GM21423 (cell line): ENCODE data around the gene NAV1.
A peak's percentile ranks its signal among the peaks of the same experiment; 100 is the strongest.
"Not testable (repeated sequence)": the region's sequence is repeated elsewhere in the genome, so short reads cannot be mapped to it uniquely, and the experiment has no call there.

Experiments
- ATAC-seq: cut with Tn5 transposase; IDR thresholded peaks from one replicate; pipeline ENCODE4 v1.9.1; 2021; ENCODE audit warnings: mild to moderate bottlenecking, moderate library complexity; ENCODE audit not compliant: unreplicated experiment

NAV1 gene

DNA sequence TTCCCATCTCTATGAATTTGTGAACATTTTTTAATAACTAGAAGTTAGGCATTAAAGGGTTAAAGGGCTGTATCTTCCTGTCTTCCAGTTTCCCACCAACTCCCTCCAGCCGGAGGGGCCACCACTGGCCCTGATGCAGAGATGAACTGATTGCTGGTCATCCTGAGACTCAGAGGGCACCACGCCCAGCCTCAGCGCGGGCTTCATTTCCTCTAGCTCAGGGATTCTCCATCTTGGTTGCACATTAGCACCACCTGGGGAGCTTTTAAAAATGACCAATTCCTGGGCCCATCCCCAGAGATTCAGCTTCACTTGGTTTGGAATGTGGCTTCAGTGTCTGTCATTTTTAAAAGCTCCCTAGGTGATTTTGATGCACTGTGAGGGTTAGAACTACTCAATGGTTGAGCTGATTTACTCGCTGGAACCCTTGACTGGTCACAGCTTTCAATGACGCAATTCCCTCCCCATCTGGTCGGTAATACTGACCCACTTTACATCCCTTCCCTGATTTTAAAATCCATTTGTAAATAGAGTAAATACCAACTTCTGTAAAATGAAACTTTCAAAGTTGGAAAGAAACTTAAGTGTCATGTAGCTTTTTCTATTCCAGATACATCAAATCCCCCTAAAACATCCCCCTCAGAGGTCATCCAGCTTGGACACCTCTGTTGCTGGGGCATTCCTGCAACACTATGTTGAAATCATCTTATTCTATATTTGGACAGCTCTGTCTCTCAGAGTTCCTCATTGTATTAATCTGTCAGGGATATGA, 5.1 kb downstream of the NAV1 start:
- no peak for ATAC-seq

DNA sequence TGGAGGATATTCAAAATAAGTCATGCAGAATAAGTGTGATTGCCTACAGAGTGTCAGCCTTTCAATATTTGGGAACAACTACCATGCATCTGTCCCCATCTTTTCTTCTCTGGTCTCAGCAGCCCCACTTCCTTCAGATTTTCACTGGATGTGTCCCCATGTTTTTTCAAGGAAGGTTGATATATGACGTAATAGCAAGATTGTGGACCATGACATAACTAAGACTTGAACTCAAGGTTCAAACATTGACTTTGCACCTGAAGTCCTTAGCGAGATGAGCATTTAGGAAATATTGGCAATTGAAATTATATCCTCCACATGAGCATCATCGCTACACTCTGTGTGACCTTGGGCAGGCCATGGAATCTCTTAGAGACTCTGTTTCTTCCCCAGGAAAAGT, 5.8 kb downstream of the NAV1 start:
- ATAC-seq = no peak

DNA sequence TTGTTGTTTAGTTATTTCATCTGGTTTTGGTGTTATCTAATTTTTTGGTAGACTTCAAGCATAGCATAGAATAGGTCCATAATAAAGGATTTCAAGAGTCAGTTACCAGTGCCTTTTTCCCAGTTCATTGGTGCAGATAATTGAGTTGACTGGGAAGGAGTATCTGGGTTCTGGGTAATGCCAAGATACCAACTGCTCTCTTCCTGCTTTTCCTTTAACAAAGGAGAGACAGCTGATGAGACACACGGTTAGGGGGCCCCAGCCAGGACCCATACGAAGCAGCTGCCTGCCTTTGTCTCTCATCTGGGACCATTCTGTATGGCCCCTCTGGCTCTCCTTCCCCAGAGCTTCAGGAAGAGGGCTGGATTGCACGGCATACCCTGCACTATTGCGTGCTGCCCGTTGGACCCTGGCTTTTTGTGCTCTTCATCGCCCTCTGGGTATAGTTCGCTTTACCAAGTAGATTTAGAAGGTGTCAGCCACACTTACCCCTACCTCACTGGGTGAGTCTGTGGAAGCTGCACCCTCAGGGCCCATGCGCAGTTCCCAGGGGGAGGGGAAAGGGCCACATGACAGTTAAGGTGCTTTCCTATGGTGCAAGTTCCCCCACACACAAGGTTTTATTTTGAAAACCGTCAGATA, 7.0 kb downstream of the NAV1 start:
- ATAC-seq = no peak

DNA sequence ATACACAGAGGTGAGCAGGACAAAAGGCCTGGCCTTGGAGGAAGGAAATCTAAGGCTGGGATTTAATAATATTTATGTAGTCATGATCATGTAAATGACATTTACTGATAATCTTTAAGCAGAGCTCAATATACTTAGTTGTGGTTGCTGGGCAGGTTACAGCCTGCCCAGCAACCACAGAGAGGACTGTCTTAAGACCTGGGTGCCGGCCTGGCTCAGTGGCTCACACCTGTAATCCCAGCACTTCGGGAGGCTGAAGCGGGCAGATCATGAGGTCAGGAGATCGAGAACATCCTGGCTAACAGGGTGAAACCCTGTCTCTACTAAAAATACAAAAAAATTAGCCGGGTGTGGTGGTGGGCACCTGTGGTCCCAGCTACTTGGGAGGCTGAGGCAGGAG, 10.6 kb downstream of the NAV1 start:
- not testable (repeated sequence) for ATAC-seq

DNA sequence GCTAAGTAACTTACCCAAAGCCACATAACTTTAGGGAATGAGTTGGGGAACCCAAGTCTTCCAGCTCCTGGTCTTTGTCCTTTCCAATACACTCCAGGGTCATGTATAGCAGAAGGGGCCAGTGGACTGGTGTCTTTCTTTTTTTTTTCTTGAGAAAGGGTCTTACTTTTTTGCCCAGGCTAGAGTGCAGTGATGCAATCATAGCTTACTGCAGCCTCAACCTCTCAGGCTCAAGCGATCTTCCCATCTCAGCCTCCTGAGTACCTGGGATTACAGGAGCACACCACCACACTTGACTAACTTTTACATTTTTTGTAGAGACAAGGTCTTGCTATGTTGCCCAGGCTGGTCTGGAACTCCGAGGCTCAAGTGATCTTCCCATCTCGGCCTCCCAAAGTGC, 12.2 kb downstream of the NAV1 start:
- ATAC-seq = no peak

DNA sequence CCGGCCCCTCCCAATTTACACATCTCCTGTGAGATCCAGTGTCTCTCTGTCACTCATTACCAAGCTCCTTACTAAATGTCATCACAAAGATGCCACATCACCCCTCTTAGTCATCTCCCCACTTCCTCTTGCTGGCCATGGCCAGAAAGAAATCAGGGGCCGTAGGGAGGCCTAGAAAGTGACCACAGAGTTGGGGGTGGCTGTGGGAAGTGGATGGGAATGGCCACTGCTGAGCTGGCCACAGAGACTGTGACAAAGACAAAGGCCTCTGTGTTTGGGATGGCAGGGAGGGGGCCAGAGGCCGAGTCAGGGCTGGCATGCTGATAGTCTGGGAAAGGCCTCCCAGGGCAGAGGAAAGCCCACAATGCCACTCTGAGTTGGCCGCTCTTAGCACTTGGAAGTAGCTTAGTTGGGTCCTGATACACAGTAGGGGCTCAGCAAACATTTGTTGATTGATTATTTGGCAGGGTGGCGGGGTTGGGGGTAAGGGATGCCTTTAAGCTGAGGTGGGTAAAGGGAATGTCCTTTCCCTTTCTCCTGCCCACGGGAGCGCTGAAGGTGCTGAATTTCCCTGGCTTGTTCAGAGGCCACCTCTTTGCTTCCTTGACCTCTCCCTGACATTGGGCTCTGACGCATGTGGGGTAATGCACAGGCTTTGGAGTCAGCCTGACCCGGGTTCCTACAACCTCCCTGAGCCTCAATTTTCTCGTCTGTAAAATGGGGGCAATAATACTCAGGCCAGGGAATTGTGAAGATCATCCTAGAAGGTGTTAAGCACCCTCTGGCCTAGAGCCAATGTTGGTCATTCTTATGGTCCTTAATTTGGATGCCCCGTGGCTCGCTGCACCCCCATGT, 13.2 kb downstream of the NAV1 start:
- no peak for ATAC-seq

DNA sequence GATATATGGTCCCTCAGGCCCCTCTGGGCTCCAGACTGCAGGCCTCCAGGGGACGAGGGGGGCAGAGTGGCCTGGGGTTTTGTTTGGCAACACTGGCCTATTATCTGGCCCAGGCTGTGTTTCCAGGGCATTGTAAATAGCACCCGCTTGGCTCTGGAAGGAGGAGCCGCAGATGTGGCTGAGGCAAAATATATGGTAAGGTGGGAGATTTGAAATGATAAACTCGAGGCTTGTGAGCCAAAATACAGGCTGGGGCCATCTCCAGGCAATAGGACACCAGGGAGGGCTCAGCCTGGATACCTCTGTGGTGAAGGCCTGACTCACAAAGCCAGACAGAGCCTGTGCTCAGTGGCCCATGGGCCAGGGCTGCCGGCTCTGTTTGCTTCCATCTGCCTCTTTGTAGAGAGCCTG, 14.0 kb downstream of the NAV1 start:
- ATAC-seq = no peak

DNA sequence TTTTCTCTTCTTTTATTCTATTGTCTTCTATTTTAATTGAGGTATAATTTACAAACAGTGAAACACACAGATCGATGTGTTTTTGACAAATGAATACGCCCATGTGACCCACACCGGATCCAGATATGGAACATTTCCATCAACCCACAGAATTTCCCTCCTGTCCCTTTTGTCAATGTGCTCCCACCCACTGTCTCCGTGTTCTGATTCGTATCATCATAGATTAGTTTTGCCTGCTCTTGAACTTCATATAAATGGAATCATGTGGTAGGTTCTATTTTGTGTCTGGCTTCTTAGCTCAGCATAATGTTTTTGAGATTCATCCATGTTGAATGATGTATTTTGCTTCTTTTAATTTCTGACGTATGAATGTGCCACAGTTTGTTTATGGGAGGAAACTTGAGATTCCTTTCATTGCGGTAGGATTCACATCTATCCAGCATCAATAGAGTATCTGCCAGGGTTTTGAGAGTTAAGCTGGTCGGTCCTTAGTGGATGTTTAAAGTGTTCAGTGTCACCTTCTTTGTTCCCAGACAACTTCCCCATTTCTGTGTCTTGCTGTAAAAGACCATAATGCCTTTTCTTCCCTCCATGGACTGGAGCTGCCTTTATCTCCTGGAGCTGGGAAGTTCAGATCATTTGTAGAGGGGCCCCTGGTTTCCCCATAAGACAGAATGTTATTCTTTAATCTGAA, 14.7 kb downstream of the NAV1 start:
- no peak for ATAC-seq

DNA sequence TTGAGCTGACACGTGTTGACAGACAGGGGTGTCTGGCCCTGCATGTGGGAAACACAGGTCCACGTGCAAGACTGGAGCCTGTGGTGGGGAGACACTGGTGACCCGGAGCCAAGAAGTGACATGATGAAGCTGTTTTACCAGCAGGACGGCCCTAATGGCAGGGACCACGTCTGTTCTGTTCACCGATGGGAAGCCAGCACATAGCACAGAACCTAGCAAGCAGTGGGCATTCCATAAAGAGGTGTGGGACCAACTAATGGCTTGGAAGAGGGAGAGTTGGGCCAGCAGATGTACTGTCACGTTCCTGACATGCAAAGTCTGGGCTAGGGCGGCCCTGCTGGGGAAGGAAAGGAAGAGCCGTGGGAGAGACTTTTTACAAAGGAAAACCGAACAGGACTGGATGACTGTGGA, 15.3 kb downstream of the NAV1 start:
- no peak for ATAC-seq

DNA sequence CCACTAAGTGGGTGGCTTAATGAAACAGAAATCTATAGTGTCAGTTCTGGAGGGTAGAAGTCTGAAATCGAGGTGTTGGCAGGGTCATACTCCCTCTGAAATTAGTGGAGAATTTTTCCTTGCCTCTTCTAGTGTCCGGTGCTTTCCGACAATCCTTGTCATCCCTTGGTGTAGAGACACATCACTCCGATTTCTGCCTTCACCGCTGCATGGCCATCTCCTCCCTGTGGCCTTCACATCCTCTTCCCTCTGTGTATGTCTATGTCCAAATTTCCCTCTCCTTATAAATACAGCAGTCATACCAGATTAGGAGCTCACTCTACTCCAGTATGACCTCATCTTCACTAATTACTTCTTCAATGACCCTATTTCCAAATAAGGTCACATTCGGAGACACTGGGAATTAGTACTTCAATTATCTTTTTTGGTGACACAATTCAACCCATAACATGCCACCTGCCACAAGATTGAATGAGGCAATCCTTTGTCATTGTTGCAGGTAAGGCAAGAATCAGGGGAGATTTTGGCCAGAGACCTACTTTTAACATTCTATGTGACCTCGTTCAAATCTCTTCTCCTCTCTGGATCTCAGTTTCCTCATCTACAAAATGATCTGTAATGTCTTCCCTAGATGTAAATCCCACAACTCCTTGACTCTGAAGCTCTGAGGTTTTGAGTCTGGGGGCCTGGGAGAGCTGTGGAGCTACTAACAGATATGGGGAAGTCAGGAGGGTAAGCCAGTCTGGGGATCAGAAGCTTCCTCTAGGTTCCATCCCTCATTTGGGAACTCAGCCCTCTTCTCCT, 16.1 kb downstream of the NAV1 start:
- no peak for ATAC-seq

DNA sequence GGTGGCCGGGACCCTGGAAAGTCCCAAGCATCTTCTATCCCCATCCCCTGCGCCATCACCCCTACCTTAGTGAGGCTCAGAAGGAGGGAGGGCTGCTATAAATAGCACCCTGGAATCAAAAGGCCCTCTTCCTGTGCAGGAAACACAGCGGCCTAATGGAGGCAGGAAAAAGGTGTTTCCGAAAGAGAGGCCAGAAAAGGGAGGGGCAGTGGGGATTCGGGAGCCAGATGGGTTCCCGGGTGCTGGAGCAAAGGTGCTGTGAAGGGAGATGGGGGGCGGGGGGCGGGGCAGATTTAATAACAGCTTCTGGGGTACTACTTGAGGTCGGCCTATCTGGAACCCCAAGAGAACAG, 16.6 kb downstream of the NAV1 start:
- ATAC-seq = no peak

DNA sequence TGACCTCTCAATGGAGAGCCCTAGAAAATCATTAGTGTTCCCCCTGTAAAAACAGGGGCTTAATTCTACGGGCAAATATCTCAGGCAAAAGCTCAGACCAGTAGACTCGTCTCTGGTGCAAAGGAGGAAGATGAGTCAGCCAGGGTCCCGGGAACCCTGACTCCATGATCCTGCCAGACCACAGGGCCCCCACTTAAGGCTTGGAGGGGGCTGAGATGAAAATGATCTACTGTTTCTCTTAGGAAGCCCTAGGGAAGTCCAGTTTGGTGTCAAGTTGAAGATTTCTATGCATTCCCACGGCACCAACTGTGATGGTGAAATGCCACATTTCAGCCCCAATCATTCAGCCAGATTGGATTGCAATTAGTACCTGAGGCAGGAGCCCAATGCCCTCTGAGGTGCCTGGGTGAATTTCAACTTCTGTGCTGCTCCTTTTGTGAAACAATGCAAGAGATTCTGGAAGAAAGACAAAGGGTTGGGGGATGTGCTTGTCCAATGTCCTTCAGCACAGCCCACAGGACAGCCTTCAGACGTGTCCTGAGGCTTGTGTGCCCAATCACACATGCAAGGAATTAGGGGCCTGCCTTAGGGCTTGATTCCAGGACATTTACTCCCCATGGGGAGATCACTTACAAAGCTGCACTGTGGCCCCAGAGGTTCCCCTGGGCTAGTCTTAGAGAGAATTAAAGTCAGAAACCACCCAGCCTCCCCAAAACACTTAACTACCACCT, 18.1 kb downstream of the NAV1 start:
- no peak for ATAC-seq

DNA sequence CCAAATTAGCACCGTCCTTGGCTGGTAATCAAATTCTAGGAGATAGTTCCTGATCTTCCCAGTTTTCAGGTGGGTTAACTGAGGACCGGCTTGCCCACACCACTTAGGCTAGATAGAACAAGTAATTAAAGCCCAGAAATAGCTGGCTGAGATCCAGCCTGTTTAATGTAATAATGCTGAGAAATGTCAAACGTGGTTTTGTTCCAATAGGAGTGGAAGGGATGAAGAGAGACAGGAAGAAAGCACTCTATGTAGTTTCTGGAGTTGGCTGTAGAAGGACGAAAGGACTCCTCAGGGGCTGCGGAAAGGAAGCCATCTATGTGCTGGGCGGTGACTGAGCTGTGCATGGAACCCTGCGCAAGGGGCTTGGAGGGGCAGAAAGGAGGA, 18.6 kb downstream of the NAV1 start:
- no peak for ATAC-seq

DNA sequence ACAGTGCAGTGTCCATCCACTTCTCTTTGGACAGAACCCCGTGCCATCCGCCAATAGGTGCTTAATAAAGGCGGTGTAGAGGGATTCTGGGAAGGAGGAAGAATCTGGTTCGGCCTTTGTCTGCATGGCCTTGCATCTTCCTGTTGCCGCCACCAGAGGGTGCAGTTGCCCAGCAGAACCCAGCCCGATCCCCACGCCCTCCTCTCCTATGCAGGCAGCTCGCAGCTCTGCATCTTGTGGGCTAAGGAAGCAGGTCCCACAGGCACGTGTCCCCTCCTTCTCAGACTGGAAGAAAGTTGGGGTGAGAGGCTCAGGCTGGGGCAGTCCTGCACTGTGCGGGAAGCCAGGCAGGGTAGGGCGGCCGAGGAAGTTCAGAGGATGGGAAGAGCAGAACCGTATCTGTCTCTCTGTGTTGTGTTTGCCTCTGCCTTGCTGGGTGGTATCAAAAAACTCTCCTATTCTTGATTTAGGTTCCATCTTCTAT, 20.8 kb downstream of the NAV1 start:
- peak; percentile 55 for ATAC-seq

DNA sequence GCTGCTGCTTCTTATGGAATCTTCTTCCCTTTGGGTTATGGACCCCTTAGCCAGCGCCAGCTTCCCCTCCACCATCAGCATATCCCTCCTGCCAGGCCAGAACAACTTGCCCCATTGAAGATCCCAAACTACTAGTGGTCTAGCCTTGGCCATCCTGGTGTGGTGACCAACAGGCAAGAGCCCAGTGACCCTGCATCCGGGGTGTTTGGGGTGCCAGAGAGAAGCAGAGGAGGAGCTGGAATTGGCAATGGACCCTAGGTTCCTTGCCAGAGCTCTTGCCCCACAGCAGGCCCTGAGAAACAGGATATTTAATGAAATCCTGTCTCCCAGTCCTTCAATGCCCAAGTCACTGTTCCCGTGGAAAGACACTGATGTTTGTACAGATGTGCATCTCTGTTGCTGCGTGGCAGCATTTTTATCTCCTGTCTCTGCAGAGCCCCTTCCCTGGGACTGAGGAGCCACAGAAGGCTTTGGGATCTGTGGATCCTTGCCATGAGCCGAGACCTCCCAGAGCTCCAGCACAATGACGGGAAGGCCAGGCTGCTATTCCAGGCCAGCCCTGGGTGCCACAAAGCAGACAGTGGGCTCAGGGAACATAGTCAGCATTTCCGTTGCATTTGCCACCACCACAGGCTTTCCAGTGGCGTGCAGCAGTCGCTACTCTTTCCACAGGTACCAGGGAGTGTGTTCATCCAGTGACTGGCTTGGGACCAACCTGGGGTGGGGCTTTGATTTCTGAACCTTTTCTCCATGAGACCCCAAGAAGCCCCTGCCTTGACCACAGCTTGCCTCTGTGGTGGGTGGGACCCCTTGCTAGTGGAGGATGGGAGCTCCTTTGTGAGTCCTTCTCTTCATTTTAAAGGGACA, 21.6 kb downstream of the NAV1 start:
- no peak for ATAC-seq

DNA sequence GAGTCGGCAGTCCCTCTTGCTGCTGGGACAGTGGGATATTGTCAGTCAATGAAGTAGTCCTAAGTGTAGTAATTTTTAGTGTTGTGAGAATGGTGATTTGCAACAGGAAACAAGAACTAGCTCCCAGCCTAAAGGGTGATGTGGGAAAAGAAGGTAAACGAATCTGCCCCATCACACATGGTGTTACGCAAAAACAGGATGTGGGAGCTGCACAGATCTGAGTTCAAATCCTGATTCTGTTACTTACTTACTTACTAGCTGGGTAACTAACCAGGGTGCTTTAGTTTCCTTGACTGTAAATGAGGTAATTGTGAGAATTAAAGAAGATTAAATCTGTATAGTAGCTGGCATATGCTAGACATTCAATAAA, 22.3 kb downstream of the NAV1 start:
- ATAC-seq = no peak

DNA sequence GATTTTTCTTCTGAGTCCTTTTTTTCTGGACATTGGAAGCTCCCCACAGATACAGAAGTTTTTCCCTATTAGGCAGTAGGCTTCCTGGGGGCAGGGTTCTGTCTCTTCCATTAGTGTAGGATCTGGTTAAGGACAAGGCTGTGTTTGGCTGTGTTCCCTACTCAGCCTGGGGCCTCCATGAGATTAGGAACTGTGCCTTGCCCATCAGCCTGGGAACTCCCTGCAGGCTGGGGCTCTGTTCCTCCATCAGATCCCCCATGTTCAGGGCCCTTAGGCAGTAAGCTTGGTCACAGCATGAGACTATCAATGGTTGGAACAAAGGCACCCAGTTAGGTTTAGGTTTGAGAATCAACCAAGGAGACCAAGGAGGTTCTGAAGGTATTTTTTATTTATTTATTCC, 22.7 kb downstream of the NAV1 start:
- ATAC-seq = no peak

DNA sequence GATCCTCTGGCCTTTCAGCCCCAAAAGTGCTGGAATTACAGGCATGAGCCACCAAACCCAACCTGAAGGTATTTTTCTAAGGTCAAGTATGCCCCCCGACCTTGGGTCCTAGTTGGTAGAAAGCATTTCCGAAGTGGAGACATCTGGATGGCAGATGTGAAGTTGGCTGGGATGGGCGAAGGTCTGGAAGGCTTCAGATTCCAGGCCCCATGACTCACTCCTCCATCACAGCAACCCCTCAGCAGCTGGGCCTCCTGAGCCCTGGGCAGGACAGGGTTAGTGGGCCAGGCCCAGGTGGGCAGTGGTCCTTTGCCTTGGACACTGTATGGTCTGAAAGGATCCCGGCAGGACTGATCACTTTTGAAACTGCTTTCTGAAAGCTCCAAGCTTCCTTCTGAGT, 23.3 kb downstream of the NAV1 start:
- ATAC-seq = no peak
